ENCODE measurements around the gene GINS2. TPM values are rescaled to one million over a fixed set of nuclear protein-coding genes. Genes with fewer than 3 reads are reported as not detected.

Gene GINS2
- total RNA-seq, 1 donor, result 8.6 TPM

GRCh38 chr16:85656351-85657266 lies 32.1 kb downstream of the GINS2 start:
- TF ChIP-seq CTCF (IDR thresholded peaks at IDR 0.05; ENCODE audit: insufficient read depth, low read depth, low read length), result no peak
- no peak overlapping the region for H3K4me3 ChIP-seq (ENCODE audit: low read depth, low read length)
- DNase-seq (ENCODE audit: low read depth), result no peak

- TF ChIP-seq CTCF (IDR thresholded peaks at IDR 0.05; ENCODE audit: insufficient read depth, low read depth, low read length), result no peak
- no peak overlapping the region for H3K4me3 ChIP-seq (ENCODE audit: low read depth, low read length)
- no peak for DNase-seq (ENCODE audit: low read depth)
These were observed 33.3 kb downstream of the GINS2 start for GRCh38 chr16:85655216-85656129.

GRCh38 chr16:85654251-85655095 lies 34.3 kb downstream of the GINS2 start:
- no peak for TF ChIP-seq CTCF (IDR thresholded peaks at IDR 0.05; ENCODE audit: insufficient read depth, low read depth, low read length)
- DNase-seq (ENCODE audit: low read depth), result no peak
- no peak overlapping the region for H3K4me3 ChIP-seq (ENCODE audit: low read depth, low read length)

GRCh38 chr16:85653290-85653891 lies 35.4 kb downstream of the GINS2 start:
- no peak for DNase-seq (ENCODE audit: low read depth)
- H3K4me3 ChIP-seq (ENCODE audit: low read depth, low read length), result no peak overlapping the region
- no peak for TF ChIP-seq CTCF (IDR thresholded peaks at IDR 0.05; ENCODE audit: insufficient read depth, low read depth, low read length)

GRCh38 chr16:85652431-85653221 lies 36.1 kb downstream of the GINS2 start:
- H3K4me3 ChIP-seq (ENCODE audit: low read depth, low read length), result no peak overlapping the region
- TF ChIP-seq CTCF (IDR thresholded peaks at IDR 0.05; ENCODE audit: insufficient read depth, low read depth, low read length), result no peak
- peak; percentile 76 for DNase-seq (ENCODE audit: low read depth)

Measured in fibroblast of villous mesenchyme (primary cell).